Uterus (tissue), 2 donors: ENCODE measurements around the gene POLR3E.

ENCODE experiments used
- POLR2A ChIP-seq, 2 donors: fragments of 450-650 bp; IDR thresholded peaks; one replicate each; pipeline ENCODE4 v1.6.1; 2016; ENCODE audit warnings: antibody characterized with exemption in 2 of 2, mild to moderate bottlenecking in 1 of 2, moderate library complexity in 1 of 2
- TF ChIP-seq, protein P1 (sequence below), 4 experiments: fragments of 200-600 bp in 2 of 4; fragments of 450-650 bp in 2 of 4; sonication (generic) in 2 of 4; IDR thresholded peaks; one replicate each; pipeline ENCODE4 v1.5.1; 2016 to 2019; ENCODE audit warnings: antibody characterized with exemption in 4 of 4, mild to moderate bottlenecking in 2 of 4, moderate library complexity in 1 of 4

DNA sequence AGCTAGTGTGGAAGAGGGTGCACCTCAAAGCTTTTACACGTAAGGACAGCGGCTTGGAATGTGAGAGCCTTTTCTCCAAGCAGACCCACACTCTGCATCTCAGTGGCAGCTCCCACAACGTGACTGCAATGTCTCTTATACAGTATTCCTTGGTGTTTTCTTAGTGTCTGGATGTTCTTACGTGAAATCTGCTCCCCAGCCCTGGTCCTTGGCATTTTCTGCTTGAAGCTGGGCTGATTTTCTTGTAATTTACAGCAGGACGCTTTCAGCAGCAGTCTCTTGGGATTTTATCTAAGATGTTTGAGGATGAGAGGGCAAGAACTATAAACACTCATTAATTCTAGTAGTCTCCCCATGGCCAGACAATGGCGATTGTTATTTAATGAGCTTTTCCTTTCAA, 12.1 kb upstream of the POLR3E start:
- TF ChIP-seq, protein P1, sequence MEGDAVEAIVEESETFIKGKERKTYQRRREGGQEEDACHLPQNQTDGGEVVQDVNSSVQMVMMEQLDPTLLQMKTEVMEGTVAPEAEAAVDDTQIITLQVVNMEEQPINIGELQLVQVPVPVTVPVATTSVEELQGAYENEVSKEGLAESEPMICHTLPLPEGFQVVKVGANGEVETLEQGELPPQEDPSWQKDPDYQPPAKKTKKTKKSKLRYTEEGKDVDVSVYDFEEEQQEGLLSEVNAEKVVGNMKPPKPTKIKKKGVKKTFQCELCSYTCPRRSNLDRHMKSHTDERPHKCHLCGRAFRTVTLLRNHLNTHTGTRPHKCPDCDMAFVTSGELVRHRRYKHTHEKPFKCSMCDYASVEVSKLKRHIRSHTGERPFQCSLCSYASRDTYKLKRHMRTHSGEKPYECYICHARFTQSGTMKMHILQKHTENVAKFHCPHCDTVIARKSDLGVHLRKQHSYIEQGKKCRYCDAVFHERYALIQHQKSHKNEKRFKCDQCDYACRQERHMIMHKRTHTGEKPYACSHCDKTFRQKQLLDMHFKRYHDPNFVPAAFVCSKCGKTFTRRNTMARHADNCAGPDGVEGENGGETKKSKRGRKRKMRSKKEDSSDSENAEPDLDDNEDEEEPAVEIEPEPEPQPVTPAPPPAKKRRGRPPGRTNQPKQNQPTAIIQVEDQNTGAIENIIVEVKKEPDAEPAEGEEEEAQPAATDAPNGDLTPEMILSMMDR (IDR thresholded peaks at IDR 0.05) = no peak
- no peak for TF ChIP-seq POLR2A (IDR thresholded peaks at IDR 0.05)
